GM11168 (cell line): ENCODE measurements around the gene PEG3.
"Not testable (repeated sequence)": the region's sequence is repeated elsewhere in the genome, so short reads cannot be mapped to it uniquely, and the experiment has no call there.

Experiments
- in situ Hi-C: fragments of 300-500 bp; cut with MboI; formaldehyde crosslinking; loops from one replicate; pipeline ENCODE4 v1.12.0; 2022; ENCODE audit warnings: low sequenced_read_pairs; ENCODE audit not compliant: unreplicated experiment

PEG3 gene

GRCh38 chr19:56840451-56841192 is at the start of gene PEG3, which contains the start of gene ZIM2:
PEG3 (minus strand) TSS chr19:56840726; CDS start chr19:56824655, 16,071 bp downstream.
ZIM2 (minus strand) TSS chr19:56840726; CDS start chr19:56824277, 16,449 bp downstream.
- in situ Hi-C loops, result no loop called here

DNA sequence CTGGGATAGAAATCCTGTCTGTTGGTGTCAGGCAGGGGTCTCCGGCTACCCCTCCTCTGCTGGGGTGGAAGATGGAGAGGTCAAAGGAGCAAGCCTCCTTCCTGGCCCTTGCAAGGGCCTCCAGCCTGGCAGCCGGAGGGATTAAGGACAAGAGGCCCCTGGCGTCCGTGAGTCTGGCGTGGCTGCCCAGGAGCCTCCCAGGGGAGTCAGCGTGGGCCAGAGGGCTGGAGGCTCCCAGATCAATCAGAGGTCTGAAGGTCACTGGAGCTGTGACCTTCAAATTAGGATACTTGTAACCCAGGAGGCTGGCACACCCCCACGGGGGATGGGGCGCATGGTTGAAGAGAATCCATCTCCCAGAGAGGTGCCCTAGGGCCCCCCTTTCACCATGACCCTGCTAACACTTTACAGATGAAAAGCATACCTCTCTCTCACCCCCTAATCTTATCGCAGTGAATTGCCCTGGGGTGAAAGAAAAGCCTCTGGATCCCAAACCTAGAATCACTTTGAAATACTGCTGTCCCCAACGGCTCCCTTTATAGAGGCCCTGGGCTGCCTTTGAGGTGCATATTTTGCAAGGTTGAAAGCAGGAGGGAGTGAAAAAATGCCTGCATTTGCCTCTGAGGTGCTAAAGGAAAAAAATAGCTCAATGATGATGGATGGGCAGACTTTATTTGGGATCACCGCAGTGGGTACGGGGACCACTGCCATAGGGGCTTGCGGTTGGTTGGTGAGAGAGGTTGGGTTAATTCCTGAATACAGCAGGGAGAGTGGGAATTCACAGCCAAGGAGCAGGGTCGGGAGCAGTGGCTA is 44.9 kb upstream of the PEG3 start:
- in situ Hi-C loops, result no loop called here

- in situ Hi-C loops, result no loop called here
These were observed 43.9 kb upstream of the PEG3 start for GRCh38 chr19:56884441-56884840.

DNA sequence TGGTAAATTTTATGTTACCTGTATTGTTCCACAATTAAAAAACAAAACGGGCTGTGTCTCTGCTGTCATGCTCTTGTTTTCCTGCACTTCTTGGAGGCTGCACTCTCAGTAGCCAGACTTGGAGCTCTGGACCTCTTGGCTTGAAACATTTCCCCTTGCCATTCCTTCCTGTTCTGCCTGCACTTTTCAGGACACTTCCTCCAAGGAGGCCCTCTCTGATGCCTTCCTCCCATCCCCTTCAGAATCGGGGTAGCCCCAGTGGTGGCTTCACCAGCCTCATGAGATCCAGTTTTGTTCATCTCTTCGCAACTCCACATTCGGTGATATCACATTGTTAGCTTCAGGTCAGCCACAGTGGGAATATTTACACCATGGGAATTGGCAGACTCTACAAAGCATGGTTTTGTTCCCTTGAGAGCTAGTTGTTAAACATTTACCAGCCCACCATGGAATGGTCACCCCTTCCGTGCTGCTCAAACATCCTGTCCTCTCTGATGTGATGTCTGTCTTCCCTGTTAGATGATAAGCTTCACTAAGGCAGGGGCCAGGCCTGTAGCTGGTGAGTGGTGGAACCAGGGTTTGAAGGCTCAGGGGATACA is 40.2 kb upstream of the PEG3 start:
- in situ Hi-C loops, result no loop called here

DNA sequence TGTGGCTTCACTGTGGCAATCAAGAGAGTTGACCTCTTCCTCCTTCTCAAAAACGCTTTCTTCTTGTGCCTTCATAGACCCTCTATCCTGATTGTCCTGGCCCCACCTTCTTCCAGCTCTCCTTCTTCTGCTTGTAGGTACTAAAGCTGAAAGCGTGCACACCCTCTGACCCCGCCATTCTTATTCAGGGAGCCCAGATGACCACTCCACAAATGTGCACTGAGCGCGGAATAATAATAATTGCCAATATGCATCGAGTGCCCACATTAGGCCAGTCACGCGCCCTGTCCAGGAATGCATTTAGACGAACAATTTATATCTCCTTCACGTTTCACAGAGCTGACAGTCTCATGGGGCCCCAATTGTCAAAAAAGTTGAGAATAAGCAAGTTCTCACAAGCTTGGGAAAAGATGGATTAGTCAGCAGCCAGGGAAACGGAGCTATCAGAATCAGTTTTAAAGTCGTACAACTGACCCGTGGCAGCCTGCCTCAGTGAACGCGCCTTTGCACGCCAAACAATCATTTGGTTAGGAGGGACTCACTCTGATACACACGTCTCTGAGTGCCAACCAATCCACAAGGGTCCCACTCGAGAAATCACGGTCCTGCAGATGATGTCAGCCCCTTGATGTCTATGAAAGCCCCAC is 36.7 kb upstream of the PEG3 start:
- in situ Hi-C loops, result no loop called here

DNA sequence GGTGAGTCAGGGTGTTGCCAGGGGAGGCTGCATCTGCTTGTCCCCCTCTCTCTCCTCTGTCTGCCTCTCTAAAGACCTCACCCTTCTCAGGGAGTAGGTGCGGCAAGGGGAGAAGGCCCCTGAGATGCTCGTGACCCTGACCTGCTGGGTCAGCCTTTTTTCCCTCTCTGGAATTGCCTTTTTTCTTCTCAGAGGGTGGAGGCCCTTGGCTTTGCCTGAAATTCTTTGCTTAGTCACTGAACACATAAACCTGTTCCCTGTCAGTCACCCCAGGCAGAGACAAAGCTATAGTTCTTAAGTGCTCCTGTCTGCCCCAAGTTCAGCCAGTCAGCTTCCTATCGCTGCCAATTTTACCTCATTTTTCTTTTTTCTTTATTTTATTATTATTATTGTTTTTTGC is 35.2 kb upstream of the PEG3 start:
- in situ Hi-C loops, result no loop called here

DNA sequence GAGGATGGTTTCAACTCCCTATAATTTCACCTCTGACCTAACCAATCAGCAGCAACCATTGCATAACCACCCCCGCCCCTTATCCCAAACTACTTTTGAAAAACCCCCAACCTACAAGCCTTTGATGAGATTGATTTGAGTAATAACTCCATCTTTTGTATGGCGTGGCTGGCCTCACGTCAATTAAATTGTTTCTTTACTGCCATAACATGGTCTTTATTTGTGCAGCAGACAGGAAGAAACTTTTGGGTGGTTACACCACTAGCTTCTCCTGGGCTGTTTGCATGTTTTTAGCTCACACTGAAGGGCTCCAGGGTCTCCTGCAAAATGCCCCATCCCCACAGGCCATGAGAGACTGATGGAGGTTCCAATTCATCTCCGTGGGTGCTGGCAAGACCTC is 34.0 kb upstream of the PEG3 start:
- in situ Hi-C loops, result no loop called here

DNA sequence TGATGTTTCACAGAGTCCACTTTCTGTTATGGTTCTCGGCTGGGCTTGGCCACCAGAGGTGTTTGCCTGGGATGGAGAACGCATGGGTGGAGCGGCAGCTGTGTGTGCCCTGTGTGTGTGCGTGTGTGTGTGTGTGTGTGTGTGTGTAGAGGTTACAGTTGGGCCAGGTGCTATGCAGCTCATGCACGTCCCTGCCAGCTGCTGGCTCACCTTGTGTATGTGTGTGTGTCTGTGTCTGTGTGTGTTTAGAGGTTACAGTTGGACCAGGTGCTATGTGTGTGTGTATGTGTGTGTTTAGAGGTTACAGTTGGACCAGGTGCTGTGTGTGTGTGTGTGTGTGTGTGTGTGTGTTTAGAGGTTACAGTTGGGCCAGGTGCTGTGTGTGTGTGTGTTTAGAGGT is 33.0 kb upstream of the PEG3 start:
- in situ Hi-C loops, result no loop called here

DNA sequence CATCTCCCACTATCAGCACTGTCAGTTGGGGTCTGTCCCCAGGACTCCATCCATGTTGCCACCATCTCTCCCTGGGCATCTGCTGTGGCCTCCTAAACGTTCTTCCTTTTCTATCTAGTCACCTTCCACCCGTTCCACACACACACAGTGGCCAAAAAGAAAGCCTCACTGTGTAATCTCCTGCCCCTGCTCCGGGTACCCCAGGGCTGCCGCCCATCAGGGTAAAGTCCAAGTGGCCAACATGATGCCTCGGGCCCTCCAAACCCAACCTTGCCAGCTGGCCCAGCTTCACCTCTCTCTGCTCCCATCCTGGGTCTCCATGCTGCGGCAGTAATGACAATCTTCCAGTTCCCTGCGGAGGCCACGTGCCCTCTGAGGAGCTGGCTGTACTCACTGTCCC is 29.4 kb upstream of the PEG3 start:
- in situ Hi-C loops, result no loop called here

DNA sequence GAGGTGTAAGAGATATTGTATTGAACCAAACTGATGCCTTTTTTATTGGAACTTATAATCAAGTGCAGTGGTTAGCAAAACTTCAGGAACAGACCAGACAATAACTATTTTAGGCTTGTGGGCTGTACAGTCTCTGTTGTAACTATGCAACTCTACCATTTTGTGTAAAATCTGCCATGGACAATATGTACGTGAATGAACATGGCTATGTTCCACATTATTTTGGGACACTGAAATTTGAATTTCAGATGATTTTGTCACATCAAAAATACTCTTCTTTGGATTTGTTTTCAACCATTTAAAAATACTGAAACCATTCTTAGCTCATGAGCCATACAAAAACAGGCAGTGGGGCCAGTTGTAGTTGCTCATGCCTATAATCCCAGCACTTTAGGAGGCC is 27.9 kb upstream of the PEG3 start:
- in situ Hi-C loops, result no loop called here

DNA sequence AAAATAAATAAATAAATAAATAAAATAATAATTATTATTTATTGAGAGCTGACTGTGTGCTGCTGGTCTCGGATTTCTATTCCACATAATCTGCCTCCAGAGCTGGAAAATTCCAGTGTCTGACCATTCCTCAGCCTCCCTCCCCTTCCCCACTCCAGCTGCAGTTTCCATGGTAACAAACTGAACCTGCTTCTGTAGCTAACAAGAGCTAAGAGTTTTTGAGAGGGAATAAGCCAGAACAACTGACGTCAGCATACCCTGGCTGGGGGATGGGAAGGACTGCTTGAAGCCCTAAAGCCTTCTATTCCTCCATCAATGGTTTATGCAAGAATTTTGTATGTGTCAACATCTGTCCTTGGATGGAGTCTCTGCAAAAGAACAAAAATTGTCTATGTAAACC is 26.0 kb upstream of the PEG3 start:
- in situ Hi-C loops, result no loop called here

DNA sequence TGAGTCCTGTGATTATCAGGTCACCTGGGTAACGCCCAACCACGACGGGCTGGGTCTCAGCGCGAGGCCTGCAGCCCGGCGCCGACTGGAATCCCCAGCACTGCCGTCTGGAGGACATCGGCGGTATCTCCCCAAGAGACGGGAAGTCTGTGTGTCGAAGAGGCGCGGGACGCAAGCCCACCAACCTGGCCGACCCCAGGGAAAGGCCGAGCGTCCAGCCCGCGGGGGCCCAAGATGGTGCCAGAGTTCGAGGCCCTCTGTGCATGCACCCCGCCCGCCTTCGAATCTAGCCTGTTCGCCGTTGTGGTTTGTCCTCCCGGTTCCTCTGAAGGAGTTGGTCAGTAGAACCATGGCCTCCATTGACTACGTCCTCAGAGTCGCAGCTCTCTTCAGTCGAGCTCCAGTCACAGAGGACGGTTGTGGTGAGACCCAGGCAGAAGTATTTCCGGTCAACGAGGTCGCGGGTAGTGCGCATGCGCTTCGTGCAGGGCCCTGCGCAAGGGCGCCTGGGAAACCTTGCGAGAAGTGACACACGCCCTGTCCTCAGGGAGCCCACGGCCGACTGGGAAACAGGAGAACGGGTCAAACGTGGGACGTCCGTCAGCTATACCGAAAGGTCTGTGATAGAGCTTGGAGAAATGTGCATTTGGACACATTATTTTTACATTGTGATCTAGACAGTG is 24.1 kb upstream of the PEG3 start:
- in situ Hi-C loops, result no loop called here

- in situ Hi-C loops, result no loop called here
These were observed 22.2 kb upstream of the PEG3 start for GRCh38 chr19:56862741-56863140.

GRCh38 chr19:56860409-56860808 is 19.9 kb upstream of the PEG3 start:
- in situ Hi-C loops, result not testable (repeated sequence)

DNA sequence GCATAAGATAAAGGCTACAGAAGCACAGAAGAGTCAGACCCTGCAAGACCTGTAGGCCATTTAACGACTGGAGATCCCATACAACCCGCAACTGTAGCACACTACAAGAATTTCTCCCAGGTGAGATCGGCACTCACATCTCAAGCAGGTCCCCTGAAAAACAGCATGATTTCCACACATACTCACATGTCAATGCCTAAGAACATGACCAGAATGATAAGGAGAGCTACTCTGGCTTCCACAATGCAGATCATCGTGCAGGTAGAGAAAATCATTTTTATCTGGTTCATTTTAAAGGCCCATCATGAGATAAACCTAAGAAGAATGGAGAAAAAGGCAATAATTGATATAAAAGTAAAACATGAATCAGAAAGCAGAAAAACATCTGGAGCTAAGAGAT is 17.5 kb upstream of the PEG3 start:
- in situ Hi-C loops, result no loop called here

DNA sequence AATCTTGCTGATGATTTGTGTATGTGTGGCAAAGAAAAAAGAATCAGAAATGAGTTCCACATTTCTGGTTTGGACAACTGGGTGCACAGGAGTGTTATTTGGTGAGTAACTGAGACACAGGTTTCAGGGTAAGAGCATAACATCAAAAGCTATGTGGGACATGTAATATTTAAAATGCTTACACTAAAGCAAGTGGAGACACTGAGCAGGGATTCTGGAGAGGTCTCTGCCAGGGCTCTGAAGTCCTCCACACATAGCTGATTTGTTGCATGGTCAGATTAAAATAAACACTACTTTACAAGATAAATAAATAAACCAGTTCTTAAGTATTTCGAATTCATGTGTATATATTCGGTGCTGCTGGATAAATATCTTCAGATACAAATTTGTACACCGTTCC is 16.3 kb upstream of the PEG3 start:
- in situ Hi-C loops, result no loop called here

DNA sequence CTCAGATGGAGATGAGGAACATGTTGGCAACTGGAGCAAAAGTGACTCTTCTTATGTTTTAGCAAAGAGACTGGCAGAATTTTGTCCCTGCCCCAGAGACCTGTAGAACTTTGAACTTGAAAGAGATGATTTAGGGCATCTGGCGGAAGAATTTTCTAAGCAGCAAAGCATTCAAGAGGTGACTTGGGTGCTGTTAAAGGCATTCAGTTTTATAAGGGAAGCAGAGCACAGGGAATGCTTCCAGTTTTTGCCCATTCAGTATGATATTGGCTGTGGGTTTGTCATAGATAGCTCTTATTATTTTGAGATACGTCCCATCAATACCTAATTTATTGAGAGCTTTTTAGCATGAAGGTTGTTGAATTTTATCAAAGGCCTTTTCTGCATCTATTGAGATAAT is 11.8 kb upstream of the PEG3 start:
- in situ Hi-C loops, result not testable (repeated sequence)

GRCh38 chr19:56848166-56848565 is 7.6 kb upstream of the PEG3 start:
- in situ Hi-C loops, result no loop called here

DNA sequence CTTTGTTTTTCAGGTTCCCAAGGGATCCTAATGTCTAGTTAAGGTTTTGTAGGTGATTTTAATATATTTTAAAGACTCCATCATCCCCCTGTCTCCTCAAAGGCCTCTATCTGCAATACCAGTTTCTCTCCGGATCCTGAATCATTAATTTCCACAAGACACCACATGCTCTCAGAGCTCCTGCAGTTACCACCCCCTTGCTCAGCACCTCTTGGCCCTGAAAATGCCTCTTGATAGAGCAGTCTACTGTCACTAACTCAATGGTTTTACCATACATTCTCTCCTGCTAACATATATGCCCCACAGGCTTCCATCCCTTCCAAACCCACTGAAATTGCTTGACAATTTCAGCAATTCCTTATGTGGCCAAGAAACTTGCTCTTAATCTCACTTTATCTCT is 1.9 kb upstream of the PEG3 start:
- in situ Hi-C loops, result no loop called here

GRCh38 chr19:56841193-56841543 is 642 bp upstream of the PEG3 start:
- in situ Hi-C loops, result no loop called here
